OCI-LY3 (cell line): ENCODE results near the gene SHQ1.

Experiments
- H2AFZ ChIP-seq: fragments of 200-600, 300-600 bp; shearing (Covaris generic); 2 replicates; pipeline ENCODE4 v1.6.0; 2014; ENCODE audit warnings: antibody characterized with exemption, low read depth, low read length
- H3K27ac ChIP-seq: fragments of 200-600, 300-600 bp; sonication (generic); 2 replicates; pipeline ENCODE4 v1.5.1; 2014; ENCODE audit warnings: mild to moderate bottlenecking, low read length, moderate library complexity, mixed read lengths
- H3K27me3 ChIP-seq: fragments of 200-600, 300-600 bp; sonication (generic); 2 replicates; pipeline ENCODE4 v1.6.1; 2014; ENCODE audit warnings: low read depth, low read length, mixed read lengths
- H3K36me3 ChIP-seq: fragments of 200-600, 300-600 bp; sonication (generic); replicated peaks from 2 replicates; pipeline ENCODE3; 2014; ENCODE audit warnings: low read depth, low read length, mixed read lengths
- H3K4me1 ChIP-seq: fragments of 300-600, 200-600 bp; sonication (generic); 2 replicates; pipeline ENCODE4 v1.6.1; 2014; ENCODE audit warnings: low read length, mixed read lengths
- H3K4me2 ChIP-seq: fragments of 200-600, 300-600 bp; sonication (generic); 2 replicates; pipeline ENCODE4 v1.6.1; 2014; ENCODE audit warnings: low read length, mixed read lengths
- H3K4me3 ChIP-seq: fragments of 300-600, 200-600 bp; sonication (generic); 2 replicates; pipeline ENCODE4 v1.5.1; 2014; ENCODE audit warnings: antibody characterized with exemption, mild to moderate bottlenecking, low read length, moderate library complexity
- H3K79me2 ChIP-seq: fragments of 300-600, 200-600 bp; shearing (Covaris generic); 2 replicates; pipeline ENCODE4 v1.6.1; 2014; ENCODE audit warnings: mild to moderate bottlenecking, low read length, mixed read lengths
- H3K9ac ChIP-seq: fragments of 300-600, 200-600 bp; shearing (Covaris generic); 2 replicates; pipeline ENCODE4 v1.6.0; 2014; ENCODE audit warnings: mild to moderate bottlenecking, low read length, moderate library complexity
- H3K9me3 ChIP-seq: fragments of 200-600, 300-600 bp; shearing (Covaris generic); 2 replicates; pipeline ENCODE4 v1.6.1; 2014; ENCODE audit warnings: low read length, mixed read lengths; ENCODE audit not compliant: insufficient read depth
- H4K20me1 ChIP-seq: fragments of 200-600, 300-600 bp; sonication (generic); 2 replicates; pipeline ENCODE4 v1.6.1; 2016; ENCODE audit warnings: low read length, mixed read lengths; ENCODE audit not compliant: insufficient read depth
- EZH2phosphoT487 ChIP-seq: fragments of 200-600 bp; shearing (Covaris generic); IDR thresholded peaks from 2 replicates; pipeline ENCODE4 v1.6.1; 2018; ENCODE audit warnings: antibody characterized with exemption, mixed run types, low read depth
- TF ChIP-seq, protein P1 (sequence below): fragments of 200-600, 300-600 bp; sonication (generic); IDR thresholded peaks from 2 replicates; pipeline ENCODE4 v1.5.1; 2014; ENCODE audit warnings: antibody characterized with exemption, low read length, low read depth

Gene SHQ1

DNA sequence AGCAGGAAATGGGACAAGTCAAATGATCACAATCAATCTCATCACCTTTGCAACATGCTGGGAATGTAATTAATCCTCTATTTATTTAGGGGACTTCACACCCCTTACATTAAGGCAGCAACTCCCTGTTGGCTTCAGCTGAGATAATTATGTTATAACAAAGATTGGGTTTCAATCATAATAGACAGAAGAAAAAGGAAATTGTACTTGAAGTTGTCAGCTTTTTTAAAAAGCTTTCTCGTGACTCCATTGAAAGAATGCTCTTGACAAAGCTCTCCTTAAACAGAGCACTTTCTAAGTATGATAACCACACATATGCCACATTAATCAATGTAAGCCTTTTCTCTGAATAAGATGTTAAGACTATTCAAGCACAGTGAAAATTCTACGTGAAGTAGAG lies 65.7 kb downstream of the SHQ1 start:
- H3K36me3 ChIP-seq: peaks cover 10% of the 10 kb centered on the region
- no peak overlapping the region for H3K9ac ChIP-seq
- no peaks in the 10 kb centered on the region for H3K9me3 ChIP-seq
- H3K4me1 ChIP-seq: peaks cover 7% of the 10 kb centered on the region; the same call in 1 of the 2 replicates
- H4K20me1 ChIP-seq: no peaks in the 10 kb centered on the region
- no peak overlapping the region for H3K4me3 ChIP-seq
- H3K27ac ChIP-seq: no peak overlapping the region
- TF ChIP-seq, protein P1, sequence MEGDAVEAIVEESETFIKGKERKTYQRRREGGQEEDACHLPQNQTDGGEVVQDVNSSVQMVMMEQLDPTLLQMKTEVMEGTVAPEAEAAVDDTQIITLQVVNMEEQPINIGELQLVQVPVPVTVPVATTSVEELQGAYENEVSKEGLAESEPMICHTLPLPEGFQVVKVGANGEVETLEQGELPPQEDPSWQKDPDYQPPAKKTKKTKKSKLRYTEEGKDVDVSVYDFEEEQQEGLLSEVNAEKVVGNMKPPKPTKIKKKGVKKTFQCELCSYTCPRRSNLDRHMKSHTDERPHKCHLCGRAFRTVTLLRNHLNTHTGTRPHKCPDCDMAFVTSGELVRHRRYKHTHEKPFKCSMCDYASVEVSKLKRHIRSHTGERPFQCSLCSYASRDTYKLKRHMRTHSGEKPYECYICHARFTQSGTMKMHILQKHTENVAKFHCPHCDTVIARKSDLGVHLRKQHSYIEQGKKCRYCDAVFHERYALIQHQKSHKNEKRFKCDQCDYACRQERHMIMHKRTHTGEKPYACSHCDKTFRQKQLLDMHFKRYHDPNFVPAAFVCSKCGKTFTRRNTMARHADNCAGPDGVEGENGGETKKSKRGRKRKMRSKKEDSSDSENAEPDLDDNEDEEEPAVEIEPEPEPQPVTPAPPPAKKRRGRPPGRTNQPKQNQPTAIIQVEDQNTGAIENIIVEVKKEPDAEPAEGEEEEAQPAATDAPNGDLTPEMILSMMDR: no peak
- no peak for TF ChIP-seq EZH2phosphoT487
- H3K27me3 ChIP-seq: no peaks in the 10 kb centered on the region
- H3K79me2 ChIP-seq: no peaks in the 10 kb centered on the region
- no peak overlapping the region for H2AFZ ChIP-seq
- no peak overlapping the region for H3K4me2 ChIP-seq

DNA sequence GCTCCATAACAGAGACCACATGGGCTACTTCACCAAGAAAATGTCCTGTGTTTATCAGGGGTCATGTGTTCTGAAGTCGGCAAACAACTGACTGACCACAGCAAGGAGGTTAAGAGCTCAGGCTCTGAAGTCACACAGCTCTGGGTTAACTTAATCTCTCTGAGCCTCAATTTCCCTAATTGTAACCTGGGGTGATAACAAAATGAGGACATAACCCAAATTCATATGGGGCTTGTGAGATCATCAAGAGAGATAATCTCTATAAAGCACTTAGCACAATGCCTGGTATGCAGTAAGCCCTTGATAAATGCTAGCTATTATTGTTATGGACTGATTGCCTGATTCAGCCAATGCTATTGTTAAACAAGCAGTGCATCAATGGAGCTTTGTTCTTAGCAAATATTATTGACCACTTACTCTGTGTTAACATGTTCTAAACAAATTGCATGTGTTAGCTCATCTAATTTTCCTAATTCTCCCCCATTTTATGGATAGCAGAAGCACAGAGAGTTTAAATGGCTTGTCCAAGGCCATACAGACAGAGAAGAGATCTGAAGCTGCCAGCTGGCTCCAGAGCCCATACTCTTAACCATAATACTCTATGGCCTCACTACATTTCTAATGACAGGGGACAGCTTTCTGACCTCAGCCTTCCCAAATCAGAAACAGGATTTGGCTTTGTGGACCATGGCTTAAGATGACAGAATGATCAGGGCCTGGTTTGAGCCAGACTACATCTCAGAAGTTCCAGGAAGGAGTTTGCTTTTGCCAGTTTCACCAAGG lies 78.3 kb downstream of the SHQ1 start:
- H2AFZ ChIP-seq: no peak overlapping the region
- H3K27ac ChIP-seq: no peak overlapping the region
- H3K9me3 ChIP-seq: no peaks in the 10 kb centered on the region
- TF ChIP-seq EZH2phosphoT487: no peak
- TF ChIP-seq, protein P1: no peak
- H3K79me2 ChIP-seq: no peaks in the 10 kb centered on the region
- H3K9ac ChIP-seq: no peak overlapping the region
- H3K4me3 ChIP-seq: no peak overlapping the region
- H3K4me1 ChIP-seq: no peaks in the 10 kb centered on the region
- H3K36me3 ChIP-seq: no peaks in the 10 kb centered on the region
- H3K27me3 ChIP-seq: no peaks in the 10 kb centered on the region
- 0 out of 2 replicates have a peak, but pooled peaks cover 3% of the 10 kb centered on the region for H4K20me1 ChIP-seq
- no peak overlapping the region for H3K4me2 ChIP-seq

DNA sequence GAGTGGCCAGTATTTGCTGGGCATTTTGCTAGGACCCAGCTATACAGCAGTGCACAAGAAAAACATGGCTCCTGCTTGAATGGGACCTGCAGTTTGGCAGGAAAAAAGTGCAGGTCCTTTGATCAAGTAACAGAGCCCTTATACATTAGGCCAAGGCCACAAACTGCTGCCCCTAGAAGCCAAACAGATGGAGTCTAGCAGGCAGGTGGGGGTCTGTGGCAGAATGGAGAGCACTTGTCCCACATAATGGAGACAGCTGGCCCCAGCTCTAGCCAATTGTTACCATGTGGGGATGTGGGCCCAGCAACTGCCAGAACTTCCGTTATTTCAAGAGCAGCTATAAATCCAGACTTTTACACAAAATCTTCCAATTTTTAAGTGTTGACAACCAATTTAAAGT lies 79.3 kb downstream of the SHQ1 start:
- no peak for TF ChIP-seq EZH2phosphoT487
- TF ChIP-seq, protein P1: no peak
- no peak overlapping the region for H2AFZ ChIP-seq
- no peaks in the 10 kb centered on the region for H3K9me3 ChIP-seq
- no peak overlapping the region for H3K4me3 ChIP-seq
- no peaks in the 10 kb centered on the region for H3K79me2 ChIP-seq
- H3K27ac ChIP-seq: no peak overlapping the region
- H3K4me1 ChIP-seq: no peaks in the 10 kb centered on the region
- no peak overlapping the region for H3K9ac ChIP-seq
- H3K27me3 ChIP-seq: no peaks in the 10 kb centered on the region
- H3K4me2 ChIP-seq: no peak overlapping the region
- H3K36me3 ChIP-seq: no peaks in the 10 kb centered on the region
- H4K20me1 ChIP-seq: 0 out of 2 replicates have a peak, but pooled peaks cover 3% of the 10 kb centered on the region

DNA sequence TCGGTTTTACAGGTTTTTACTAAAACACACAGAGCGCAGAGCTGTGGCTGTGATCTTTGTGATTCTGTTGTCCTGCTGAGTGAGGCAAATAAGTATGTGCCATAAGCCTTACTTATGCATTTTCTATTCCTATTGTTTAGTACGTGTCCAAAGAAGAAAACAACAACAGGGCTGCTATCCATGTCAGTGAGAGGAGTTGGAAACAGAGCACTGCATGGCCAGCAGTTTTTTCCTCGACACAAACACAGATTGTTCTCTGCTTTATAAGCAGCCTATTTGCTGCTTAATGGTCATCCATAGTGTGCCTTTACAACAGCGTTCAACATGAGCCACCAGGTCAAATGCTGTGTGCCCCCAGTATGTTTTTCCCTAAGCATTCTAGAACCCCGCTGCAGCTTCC lies 79.8 kb downstream of the SHQ1 start:
- no peak overlapping the region for H3K27ac ChIP-seq
- TF ChIP-seq, protein P1: no peak
- no peak for TF ChIP-seq EZH2phosphoT487
- H3K79me2 ChIP-seq: no peaks in the 10 kb centered on the region
- no peak overlapping the region for H2AFZ ChIP-seq
- H4K20me1 ChIP-seq: 0 out of 2 replicates have a peak, but pooled peaks cover 3% of the 10 kb centered on the region
- H3K9me3 ChIP-seq: no peaks in the 10 kb centered on the region
- H3K4me3 ChIP-seq: no peak overlapping the region
- no peak overlapping the region for H3K9ac ChIP-seq
- no peak overlapping the region for H3K4me2 ChIP-seq
- no peaks in the 10 kb centered on the region for H3K36me3 ChIP-seq
- H3K4me1 ChIP-seq: no peaks in the 10 kb centered on the region
- H3K27me3 ChIP-seq: no peaks in the 10 kb centered on the region
